Astrocyte (in vitro differentiated cells and primary cell): ENCODE results near the gene KIAA1549. TPM values are rescaled to one million over a fixed set of nuclear protein-coding genes. Genes with fewer than 3 reads are reported as not detected.

Experiments
- DNase-seq: peaks from one replicate; pipeline ENCODE4 v3.0.0-alpha.2; 2010; ENCODE audit warnings: low read depth
- FAIRE-seq: peaks from 2 replicates; lab custom pipeline; 2011; peaks lifted over from hg19 to GRCh38; lab: Jason Lieb, UNC
- H2AFZ ChIP-seq: 2 replicates; pipeline ENCODE4 v1.6.0; 2012; ENCODE audit warnings: low read depth, low read length, inconsistent platforms
- H3K27ac ChIP-seq: 2 replicates; pipeline ENCODE4 v1.5.1; 2011; ENCODE audit warnings: low read depth, low read length, inconsistent platforms
- H3K27me3 ChIP-seq: 2 replicates; pipeline ENCODE4 v1.6.0; 2011; ENCODE audit warnings: low read length, inconsistent platforms; ENCODE audit not compliant: insufficient read depth
- H3K36me3 ChIP-seq: 2 replicates; pipeline ENCODE4 v1.5.1; 2011; ENCODE audit warnings: low read length, inconsistent platforms; ENCODE audit not compliant: insufficient read depth
- H3K4me1 ChIP-seq: 2 replicates; pipeline ENCODE4 v1.5.1; 2011; ENCODE audit warnings: low read length, inconsistent platforms; ENCODE audit not compliant: insufficient read depth
- H3K4me2 ChIP-seq: 2 replicates; pipeline ENCODE4 v1.6.0; 2012; ENCODE audit warnings: low read length, inconsistent platforms
- H3K4me3 ChIP-seq: 2 replicates; pipeline ENCODE4 v1.5.1; 2011; ENCODE audit warnings: low read depth, mild to moderate bottlenecking, low read length, inconsistent platforms; ENCODE audit not compliant: insufficient read depth
- H3K79me2 ChIP-seq: 2 replicates; pipeline ENCODE4 v1.6.0; 2012; ENCODE audit warnings: mild to moderate bottlenecking, low read length, inconsistent platforms; ENCODE audit not compliant: insufficient read depth
- H3K9ac ChIP-seq: 2 replicates; pipeline ENCODE4 v1.6.0; 2012; ENCODE audit warnings: mild to moderate bottlenecking, low read length, inconsistent platforms
- H3K9me3 ChIP-seq: 2 replicates; pipeline ENCODE4 v1.5.1; 2012; ENCODE audit warnings: low read depth, mild to moderate bottlenecking, low read length, inconsistent platforms; ENCODE audit not compliant: insufficient read depth
- H4K20me1 ChIP-seq: 2 replicates; pipeline ENCODE4 v1.6.0; 2012; ENCODE audit warnings: low read length, inconsistent platforms; ENCODE audit not compliant: insufficient read depth
- H3K27ac Mint-ChIP-seq: one replicate; pipeline ENCODE4 v1.8.0; 2021; ENCODE audit warnings: mild to moderate bottlenecking, mixed read lengths; ENCODE audit not compliant: unreplicated experiment
- H3K27me3 Mint-ChIP-seq: one replicate; pipeline ENCODE4 v1.8.0; 2021; ENCODE audit warnings: low read depth, mixed read lengths; ENCODE audit not compliant: unreplicated experiment
- H3K36me3 Mint-ChIP-seq: one replicate; pipeline ENCODE4 v1.8.0; 2021; ENCODE audit warnings: low read depth, mixed read lengths; ENCODE audit not compliant: unreplicated experiment
- H3K4me1 Mint-ChIP-seq: one replicate; pipeline ENCODE4 v1.8.0; 2021; ENCODE audit warnings: low read depth, mixed read lengths; ENCODE audit not compliant: unreplicated experiment
- H3K4me3 Mint-ChIP-seq: one replicate; pipeline ENCODE4 v1.8.0; 2021; ENCODE audit warnings: mild to moderate bottlenecking, moderate library complexity, mixed read lengths; ENCODE audit not compliant: unreplicated experiment
- H3K9me3 Mint-ChIP-seq: one replicate; pipeline ENCODE4 v1.8.0; 2021; ENCODE audit warnings: mild to moderate bottlenecking, mixed read lengths; ENCODE audit not compliant: unreplicated experiment
- CTCF ChIP-seq: IDR thresholded peaks from 2 replicates; pipeline ENCODE4 v1.5.1; 2011; ENCODE audit warnings: low read depth, mild to moderate bottlenecking, inconsistent platforms, low read length, moderate library complexity; ENCODE audit not compliant: insufficient read depth
- EZH2 ChIP-seq: IDR thresholded peaks from 2 replicates; pipeline ENCODE4 v1.6.1; 2012; ENCODE audit warnings: mild to moderate bottlenecking, low read length, inconsistent platforms; ENCODE audit not compliant: insufficient read depth
- total RNA-seq: library from RNA; stranded (reverse); gene quantifications from 2 replicates; pipeline ENCODE4 v1.2.1, GENCODE V29; 2021

KIAA1549 gene
- total RNA-seq, 1 donor from 2014 or later, result 10.3 TPM

GRCh38 chr7:138829335-138829734 is 151.9 kb downstream of the KIAA1549 start:
- Mint-ChIP-seq H3K27ac (no peak overlapping the region), H3K4me3 (no peak overlapping the region), H3K27me3 (no peaks in the 10 kb centered on the region), H3K36me3 (peaks cover 5% of the 10 kb centered on the region), H3K4me1 (peaks cover 3% of the 10 kb centered on the region), H3K9me3 (peaks cover 4% of the 10 kb centered on the region)
- Histone ChIP-seq H3K4me2 (no peak overlapping the region), H3K27ac (no peak overlapping the region), H2AFZ (no peak overlapping the region), H3K36me3 (no peaks in the 10 kb centered on the region), H4K20me1 (no peaks in the 10 kb centered on the region), H3K9ac (no peak overlapping the region), H3K4me3 (no peak overlapping the region), H3K27me3 (no peaks in the 10 kb centered on the region), H3K9me3 (no peaks in the 10 kb centered on the region), H3K4me1 (no peaks in the 10 kb centered on the region), H3K79me2 (no peaks in the 10 kb centered on the region)
- TF ChIP-seq EZH2 (no peak), CTCF (no peak)
- FAIRE-seq, result no peak
- no peak for DNase-seq

- no peaks in the 10 kb centered on the region for H3K4me1 ChIP-seq
- no peak overlapping the region for H3K27ac Mint-ChIP-seq
- no peak overlapping the region for H3K4me3 Mint-ChIP-seq
- H3K4me3 ChIP-seq, result no peak overlapping the region
- H3K9me3 Mint-ChIP-seq, result peaks cover 4% of the 10 kb centered on the region
- H3K36me3 ChIP-seq, result no peaks in the 10 kb centered on the region
- H3K27ac ChIP-seq, result no peak overlapping the region
- no peaks in the 10 kb centered on the region for H3K27me3 ChIP-seq
- no peak for FAIRE-seq
- peaks cover 5% of the 10 kb centered on the region for H3K36me3 Mint-ChIP-seq
- no peak for DNase-seq
- no peak overlapping the region for H3K4me2 ChIP-seq
- no peak overlapping the region for H2AFZ ChIP-seq
- H3K4me1 Mint-ChIP-seq, result no peaks in the 10 kb centered on the region
- H3K9ac ChIP-seq, result no peak overlapping the region
- TF ChIP-seq CTCF (no peak), EZH2 (no peak)
- H4K20me1 ChIP-seq, result no peaks in the 10 kb centered on the region
- H3K27me3 Mint-ChIP-seq, result no peaks in the 10 kb centered on the region
- no peaks in the 10 kb centered on the region for H3K9me3 ChIP-seq
- no peaks in the 10 kb centered on the region for H3K79me2 ChIP-seq
These were observed 152.9 kb downstream of the KIAA1549 start for GRCh38 chr7:138828302-138828701.

- Histone ChIP-seq H3K79me2 (no peaks in the 10 kb centered on the region), H2AFZ (no peak overlapping the region), H4K20me1 (no peaks in the 10 kb centered on the region), H3K4me2 (no peak overlapping the region), H3K36me3 (no peaks in the 10 kb centered on the region), H3K9me3 (no peaks in the 10 kb centered on the region), H3K4me1 (no peaks in the 10 kb centered on the region), H3K4me3 (no peak overlapping the region), H3K27me3 (no peaks in the 10 kb centered on the region), H3K9ac (no peak overlapping the region), H3K27ac (no peak overlapping the region)
- Mint-ChIP-seq H3K36me3 (no peaks in the 10 kb centered on the region), H3K27ac (no peak overlapping the region), H3K4me1 (no peaks in the 10 kb centered on the region), H3K27me3 (no peaks in the 10 kb centered on the region), H3K9me3 (peaks cover 4% of the 10 kb centered on the region), H3K4me3 (no peak overlapping the region)
- FAIRE-seq, result no peak
- TF ChIP-seq EZH2 (no peak), CTCF (no peak)
- DNase-seq, result no peak
These were observed 156.0 kb downstream of the KIAA1549 start for GRCh38 chr7:138825049-138825721.
